Cardiac muscle cell (in vitro differentiated cells and primary cell): ENCODE data around the gene TBX4. TPM values are rescaled to one million over a fixed set of nuclear protein-coding genes. Genes with fewer than 3 reads are reported as not detected.

Experiments
- DNase-seq, 2 donors: peaks; one replicate each; pipeline versions ENCODE4 v3.0.0 to v3.0.0-alpha.2; 2010 to 2017; ENCODE audit warnings: low read depth in 1 of 2, low spot score in 1 of 2
- H3K27ac ChIP-seq: fragments of 200-600 bp; sonication (generic); 2 replicates; pipeline ENCODE4 v1.5.1; 2016
- H3K27me3 ChIP-seq: fragments of 200-600 bp; sonication (generic); 2 replicates; pipeline ENCODE4 v1.6.0; 2016; ENCODE audit warnings: control low read depth
- H3K36me3 ChIP-seq: fragments of 200-600 bp; sonication (generic); 2 replicates; pipeline ENCODE4 v1.5.1; 2016; ENCODE audit warnings: control low read depth
- H3K4me1 ChIP-seq: fragments of 200-600 bp; sonication (generic); 2 replicates; pipeline ENCODE4 v1.8.1; 2017; ENCODE audit warnings: low read depth, mild to moderate bottlenecking, mixed run types
- H3K4me3 ChIP-seq: fragments of 200-600 bp; sonication (generic); 2 replicates; pipeline ENCODE4 v1.5.1; 2016; ENCODE audit warnings: mild to moderate bottlenecking
- H3K9me3 ChIP-seq: fragments of 200-600 bp; sonication (generic); 2 replicates; pipeline ENCODE4 v1.5.1; 2017; ENCODE audit warnings: low read depth, mild to moderate bottlenecking, control low read depth
- CTCF ChIP-seq: IDR thresholded peaks from 2 replicates; pipeline ENCODE4 v1.5.1; 2012; ENCODE audit warnings: low read depth, mild to moderate bottlenecking, low read length
- polyA plus RNA-seq: library from polyadenylated mRNA; unstranded; fragments of >200 nt; fragmentation: Nextera tagmentation; extraction: Ambion mirVana; gene quantifications from 2 replicates; pipeline ENCODE4 v1.2.1, GENCODE V29; 2016
- total RNA-seq: library from RNA; depleted of rRNA; stranded (reverse); fragments of >200 nt; gene quantifications from 2 replicates; pipeline ENCODE4 v1.2.3, GENCODE V29; 2016

The TBX4 gene
- total and polyA plus RNA-seq, 2 experiments from 2014 or later = 0.54 to 1.6 TPM

GRCh38 chr17:61408151-61409041, 43.8 kb upstream of the TBX4 start:
- DNase-seq = no peak
- no peak for TF ChIP-seq CTCF
- H3K27me3 ChIP-seq = peaks cover 53% of the 10 kb centered on the region
- H3K4me1 ChIP-seq = peaks cover 53% of the 10 kb centered on the region
- no peaks in the 10 kb centered on the region for H3K9me3 ChIP-seq
- peaks cover 24% of the 10 kb centered on the region for H3K36me3 ChIP-seq
- H3K27ac ChIP-seq = peak overlapping the region; percentile 73
- peak overlapping the region; percentile 6 for H3K4me3 ChIP-seq

DNA sequence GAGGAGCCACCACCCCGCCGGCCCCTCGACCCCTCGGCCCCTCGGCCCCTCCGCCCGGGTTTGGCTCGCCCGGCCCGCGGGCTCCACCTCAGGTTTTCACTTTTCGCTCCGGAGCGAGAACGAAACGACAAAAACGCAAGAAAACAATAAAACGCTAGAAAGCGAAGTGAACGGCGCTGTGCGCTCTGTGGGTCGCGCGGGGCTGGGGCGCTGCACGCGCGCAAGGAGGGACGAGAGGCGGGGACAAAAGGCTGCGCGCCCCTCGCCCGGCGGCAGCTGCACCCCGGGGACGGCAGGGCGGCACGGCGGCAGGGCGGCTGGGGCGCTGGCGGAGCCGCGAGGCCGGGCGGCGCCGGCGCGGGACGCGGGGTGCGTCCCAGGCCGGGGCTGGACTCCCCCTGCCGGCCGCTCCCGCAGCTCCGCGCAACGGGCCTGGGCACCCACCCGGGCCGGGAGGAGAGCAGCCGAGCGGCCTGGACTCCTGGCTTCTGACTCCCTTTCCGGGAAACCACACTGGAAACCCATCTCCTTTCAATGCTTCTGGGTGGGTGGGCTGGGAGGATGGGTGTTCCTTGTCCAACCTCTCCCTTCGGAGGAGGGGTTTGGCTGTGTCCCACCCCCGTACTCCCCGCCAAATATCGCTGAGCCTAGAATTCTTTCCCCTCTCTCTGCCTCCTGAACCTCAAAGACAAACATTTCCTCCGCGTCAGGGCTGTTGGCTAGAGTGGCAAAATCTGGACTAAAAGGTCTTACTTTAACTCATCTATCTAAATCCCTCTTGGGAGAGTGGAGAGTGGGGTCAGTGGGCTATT, 42.7 kb upstream of the TBX4 start:
- Histone ChIP-seq H3K27me3 (peaks cover 42% of the 10 kb centered on the region), H3K4me3 (peak overlapping the region; percentile 6), H3K27ac (peak overlapping the region; percentile 73), H3K36me3 (peaks cover 16% of the 10 kb centered on the region), H3K9me3 (no peaks in the 10 kb centered on the region), H3K4me1 (peaks cover 49% of the 10 kb centered on the region)
- DNase-seq = peak; percentile 80 to 86
- peak; percentile 45 for TF ChIP-seq CTCF

- H3K27ac ChIP-seq = peak overlapping the region; percentile 74
- no peaks in the 10 kb centered on the region for H3K9me3 ChIP-seq
- peak; percentile 87 to 89 for DNase-seq
- H3K27me3 ChIP-seq = peaks cover 33% of the 10 kb centered on the region
- peak overlapping the region; percentile 50 for H3K4me3 ChIP-seq
- TF ChIP-seq CTCF = peak; percentile 59
- peaks cover 11% of the 10 kb centered on the region for H3K36me3 ChIP-seq
- peaks cover 44% of the 10 kb centered on the region for H3K4me1 ChIP-seq
Observed at GRCh38 chr17:61410141-61411010, 41.8 kb upstream of the TBX4 start.

DNA sequence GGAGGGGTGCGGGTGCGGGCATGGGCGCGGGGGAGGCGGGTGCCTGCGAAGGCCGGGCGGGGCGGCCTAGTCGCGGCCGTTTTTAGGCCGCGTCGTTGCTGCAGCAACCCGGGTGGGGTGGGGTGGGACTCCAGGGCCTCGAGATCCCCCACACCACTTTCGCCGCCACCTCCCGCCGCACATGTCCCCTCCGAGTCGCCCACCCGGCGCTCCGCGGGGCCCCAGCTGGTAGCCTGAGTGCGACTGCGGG, 41.3 kb upstream of the TBX4 start:
- TF ChIP-seq CTCF = no peak
- Histone ChIP-seq H3K27ac (peak overlapping the region; percentile 74), H3K27me3 (peaks cover 27% of the 10 kb centered on the region)

More for the DNA sequence above, 41.3 kb upstream of the TBX4 start:
- peaks cover 38% of the 10 kb centered on the region for H3K4me1 ChIP-seq
- H3K9me3 ChIP-seq = no peaks in the 10 kb centered on the region
- no peak for DNase-seq
- H3K36me3 ChIP-seq = peaks cover 7% of the 10 kb centered on the region
- H3K4me3 ChIP-seq = peak overlapping the region; percentile 50
